IMR-90 (cell line): ENCODE measurements around the gene TGM2. TPM values are rescaled to one million over a fixed set of nuclear protein-coding genes. Genes with fewer than 3 reads are reported as not detected.
A peak's percentile ranks its signal among the peaks of the same experiment; 100 is the strongest.

ENCODE experiments used
- ATAC-seq: fragments of 200-7000 bp; cut with Tn5 transposase; 2 replicates; pipeline ENCODE4 v1.9.1; 2020; ENCODE audit warnings: low read depth, mild to moderate bottlenecking, moderate library complexity
- BruUV-seq: library from RNA; stranded (reverse); fragments of 400-500 nt; replicated peaks from 2 replicates; lab custom pipeline; 2021; lab: Mats Ljungman, UMichigan
- CTCF ChIA-PET: fragments of 300-600 bp; formaldehyde crosslinking; extraction: SDS; loops from one replicate; lab custom pipeline; 2021; ENCODE audit warnings: antibody characterized with exemption; lab: Yijun Ruan, JAX
- POLR2A ChIA-PET: fragments of 300-600 bp; sonication (Branson Sonifier 250); formaldehyde crosslinking; loops from one replicate; lab custom pipeline; 2022; ENCODE audit warnings: antibody characterized with exemption; ENCODE audit not compliant: unreplicated experiment; lab: Charles Lee
- DNase-seq: peaks from one replicate; pipeline ENCODE4 v3.0.0; 2013
- H2AFZ ChIP-seq: replicated peaks from 2 replicates; pipeline ENCODE3; 2013; ENCODE audit warnings: low read length, mild to moderate bottlenecking; ENCODE audit not compliant: poor library complexity
- H2AK5ac ChIP-seq: 2 replicates; pipeline ENCODE4 v1.6.1; 2013; ENCODE audit warnings: low read depth, low read length, inconsistent platforms
- H2AK9ac ChIP-seq: replicated peaks from 2 replicates; pipeline ENCODE3; 2013; ENCODE audit warnings: mild to moderate bottlenecking, low read depth, low read length, moderate library complexity; ENCODE audit not compliant: poor library complexity
- H2BK120ac ChIP-seq: 2 replicates; pipeline ENCODE4 v1.6.1; 2013; ENCODE audit warnings: low read depth, low read length, inconsistent platforms
- H2BK15ac ChIP-seq: 3 replicates; pipeline ENCODE4 v1.6.1; 2013; ENCODE audit warnings: low read depth, low read length, inconsistent platforms
- H2BK20ac ChIP-seq: 2 replicates; pipeline ENCODE4 v1.6.1; 2013; ENCODE audit warnings: low read depth, mild to moderate bottlenecking, inconsistent platforms, low read length, moderate library complexity
- H2BK5ac ChIP-seq: 2 replicates; pipeline ENCODE4 v1.6.1; 2013; ENCODE audit warnings: mild to moderate bottlenecking, low read depth, low read length, inconsistent platforms; ENCODE audit not compliant: poor library complexity, severe bottlenecking
- H3K14ac ChIP-seq: replicated peaks from 2 replicates; pipeline ENCODE4 v1.6.1; 2013; ENCODE audit warnings: low read depth, low read length, inconsistent platforms
- H3K18ac ChIP-seq: 2 replicates; pipeline ENCODE4 v1.6.1; 2013; ENCODE audit warnings: low read depth, low read length, control low read depth
- H3K23ac ChIP-seq: 2 replicates; pipeline ENCODE4 v1.6.1; 2013; ENCODE audit warnings: low read depth, low read length, inconsistent platforms
- H3K27ac ChIP-seq: 2 replicates; pipeline ENCODE4 v1.5.1; 2013; ENCODE audit warnings: mild to moderate bottlenecking, control low read depth, low read length; ENCODE audit not compliant: insufficient read depth
- H3K27me3 ChIP-seq: 2 replicates; pipeline ENCODE4 v1.6.1; 2013; ENCODE audit warnings: low read length; ENCODE audit not compliant: control insufficient read depth, insufficient read depth
- H3K36me3 ChIP-seq: 2 replicates; pipeline ENCODE4 v1.6.1; 2013; ENCODE audit warnings: low read length, mixed read lengths; ENCODE audit not compliant: control insufficient read depth, insufficient read depth
- H3K4ac ChIP-seq: 2 replicates; pipeline ENCODE4 v1.6.1; 2013; ENCODE audit warnings: low read depth, low read length, inconsistent platforms
- H3K4me1 ChIP-seq: 2 replicates; pipeline ENCODE4 v1.6.1; 2013; ENCODE audit warnings: low read length, mixed read lengths; ENCODE audit not compliant: control insufficient read depth, insufficient read depth
- H3K4me2 ChIP-seq: 2 replicates; pipeline ENCODE4 v1.6.1; 2013; ENCODE audit warnings: low read depth, mild to moderate bottlenecking, control low read depth, low read length, moderate library complexity
- H3K4me3 ChIP-seq: 2 replicates; pipeline ENCODE4 v1.5.1; 2013; ENCODE audit warnings: low read depth, mild to moderate bottlenecking, control low read depth, low read length, moderate library complexity; ENCODE audit not compliant: insufficient read depth
- H3K56ac ChIP-seq: 2 replicates; pipeline ENCODE4 v1.6.1; 2013; ENCODE audit warnings: low read length, inconsistent platforms; ENCODE audit not compliant: insufficient read depth; ENCODE audit errors: extremely low read depth
- H3K79me1 ChIP-seq, 2 experiments: 2 replicates each; pipeline ENCODE4 v1.6.1; 2013; ENCODE audit warnings: low read length in 2 of 2, inconsistent platforms in 1 of 2, low read depth in 1 of 2
- H3K9ac ChIP-seq: 2 replicates; pipeline ENCODE4 v1.6.1; 2013; ENCODE audit warnings: low read depth, low read length, control low read depth
- H3K9me1 ChIP-seq: 2 replicates; pipeline ENCODE4 v1.6.1; 2013; ENCODE audit warnings: low read length, inconsistent platforms; ENCODE audit not compliant: insufficient read depth
- H3K9me3 ChIP-seq: 2 replicates; pipeline ENCODE4 v1.6.1; 2013; ENCODE audit warnings: low read length; ENCODE audit not compliant: control insufficient read depth, insufficient read depth
- H4K20me1 ChIP-seq: 2 replicates; pipeline ENCODE4 v1.6.1; 2013; ENCODE audit warnings: low read length, inconsistent platforms; ENCODE audit not compliant: insufficient read depth
- H4K5ac ChIP-seq: 2 replicates; pipeline ENCODE4 v1.6.1; 2013; ENCODE audit warnings: mild to moderate bottlenecking, low read depth, low read length, control low read depth
- H4K8ac ChIP-seq, 2 experiments: 2 replicates each; pipeline ENCODE4 v1.6.1; 2013; ENCODE audit warnings: low read depth in 2 of 2, low read length in 2 of 2, control low read depth in 1 of 2, inconsistent platforms in 1 of 2
- H4K91ac ChIP-seq: 2 replicates; pipeline ENCODE4 v1.6.1; 2013; ENCODE audit warnings: low read depth, low read length, inconsistent platforms; ENCODE audit not compliant: insufficient read depth
- BHLHE40 ChIP-seq: fragments of 150-350 bp; IDR thresholded peaks from 2 replicates; pipeline ENCODE4 v1.6.1; 2016; ENCODE audit warnings: mild to moderate bottlenecking, low read depth, low read length
- MXI1 ChIP-seq: IDR thresholded peaks from 2 replicates; pipeline ENCODE4 v1.6.1; 2012; ENCODE audit warnings: low read depth, mild to moderate bottlenecking, low read length, moderate library complexity, borderline replicate concordance
- POLR2A ChIP-seq: IDR thresholded peaks from 2 replicates; pipeline ENCODE4 v1.6.1; 2012; ENCODE audit warnings: mild to moderate bottlenecking, low read depth, low read length
- RCOR1 ChIP-seq: IDR thresholded peaks from 2 replicates; pipeline ENCODE4 v1.6.1; 2012; ENCODE audit warnings: mild to moderate bottlenecking, low read length, improper control_type of control experiment; ENCODE audit not compliant: insufficient replicate concordance
- RFX5 ChIP-seq: IDR thresholded peaks from 2 replicates; pipeline ENCODE4 v1.8.0; 2012; ENCODE audit warnings: low read depth, mild to moderate bottlenecking, low read length, moderate library complexity
- SMC3 ChIP-seq: fragments of 150-350 bp; IDR thresholded peaks from 2 replicates; pipeline ENCODE4 v1.6.1; 2016; ENCODE audit warnings: low read depth, mild to moderate bottlenecking, antibody characterized with exemption, low read length, moderate library complexity
- WGBS, 2 experiments: methylation state at CpG; one replicate each; pipeline versions ENCODE4 v1.1.5 to v1.1.7; 2013; ENCODE audit warnings: missing lambda C conversion rate in 2 of 2; ENCODE audit not compliant: insufficient read length in 1 of 2; ENCODE audit errors: extremely low coverage in 2 of 2; 5-methylcytosine and 5-hydroxymethylcytosine counted together
- dilution Hi-C: fragments of 300-500 bp; cut with HindIII; formaldehyde crosslinking; loops from one replicate; pipeline ENCODE4 v1.14.3; 2018; ENCODE audit warnings: low sequenced_read_pairs; ENCODE audit not compliant: unreplicated experiment
- in situ Hi-C: fragments of 300-500 bp; cut with MboI; formaldehyde crosslinking; loops from 3 replicates; pipeline ENCODE4 v1.14.3; 2019; ENCODE audit warnings: low sequenced_read_pairs, inconsistent platforms, mixed read lengths
- intact Hi-C: fragments of 100-400 bp; cut with micrococcal nuclease; formaldehyde crosslinking; loops from 2 replicates; pipeline ENCODE4 v1.10.0; 2022
- polyA plus RNA-seq, 3 experiments: library from polyadenylated mRNA; depleted of rRNA; stranded (reverse); fragments of >200 nt; gene quantifications; 2 replicates each; pipeline ENCODE4 v1.2.3, GENCODE V29; 2012; ENCODE audit warnings: low replicate concordance in 1 of 3
- total RNA-seq: library from RNA; depleted of rRNA; stranded (reverse); fragments of >200 nt; gene quantifications from 2 replicates; pipeline ENCODE4 v1.2.3, GENCODE V29; 2012
- TF ChIP-seq, protein P1 (sequence below): fragments of 150-350 bp; IDR thresholded peaks from 2 replicates; pipeline ENCODE4 v1.6.1; 2016; ENCODE audit warnings: low read depth, mild to moderate bottlenecking, low read length, moderate library complexity, borderline replicate concordance
- TF ChIP-seq, protein P2 (sequence below): fragments of 150-350 bp; IDR thresholded peaks from 2 replicates; pipeline ENCODE4 v1.6.1; 2017; ENCODE audit warnings: mild to moderate bottlenecking, antibody characterized with exemption, low read length, low read depth
- TF ChIP-seq, protein P3 (sequence below): conservative IDR thresholded peaks from 2 replicates; pipeline ENCODE4 v1.5.1; 2012; ENCODE audit warnings: mild to moderate bottlenecking, low read depth, low read length, improper control_type of control experiment

TGM2 gene
- total and polyA plus RNA-seq, 2 of the 4 experiments (the other 2 are of a cell fraction) = 239 to 268 TPM

GRCh38 chr20:38202982-38203293 lies 37.9 kb upstream of the TGM2 start:
- in situ Hi-C loops = no loop called here
- WGBS, 2 experiments = no CpG with 5 or more reads among the region's 8 CpGs

More at GRCh38 chr20:38202982-38203293, 37.9 kb upstream of the TGM2 start:
- H3K14ac ChIP-seq = no peak overlapping the region
- peak overlapping the region; percentile 23; the same call in 1 of the 2 replicates for H4K91ac ChIP-seq
- H2BK15ac ChIP-seq = 0 out of 3 replicates have a peak overlapping the region, but pooled peaks have one; percentile 20
- H3K9me1 ChIP-seq = peaks cover 28% of the 10 kb centered on the region
- H2AK5ac ChIP-seq = peak overlapping the region; percentile 43; the same call in 1 of the 2 replicates
- peak overlapping the region; percentile 60; the same call in 1 of the 2 replicates for H2BK120ac ChIP-seq
- dilution Hi-C loops = no loop called here
- H3K27ac ChIP-seq = no peak overlapping the region
- no peak for ATAC-seq
- intact Hi-C loops = no loop called here
- no peak overlapping the region for H3K23ac ChIP-seq
- TF ChIP-seq, protein P1, sequence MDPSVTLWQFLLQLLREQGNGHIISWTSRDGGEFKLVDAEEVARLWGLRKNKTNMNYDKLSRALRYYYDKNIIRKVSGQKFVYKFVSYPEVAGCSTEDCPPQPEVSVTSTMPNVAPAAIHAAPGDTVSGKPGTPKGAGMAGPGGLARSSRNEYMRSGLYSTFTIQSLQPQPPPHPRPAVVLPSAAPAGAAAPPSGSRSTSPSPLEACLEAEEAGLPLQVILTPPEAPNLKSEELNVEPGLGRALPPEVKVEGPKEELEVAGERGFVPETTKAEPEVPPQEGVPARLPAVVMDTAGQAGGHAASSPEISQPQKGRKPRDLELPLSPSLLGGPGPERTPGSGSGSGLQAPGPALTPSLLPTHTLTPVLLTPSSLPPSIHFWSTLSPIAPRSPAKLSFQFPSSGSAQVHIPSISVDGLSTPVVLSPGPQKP = no peak
- TF ChIP-seq MXI1 = no peak
- TF ChIP-seq RCOR1 = no peak
- TF ChIP-seq POLR2A = no peak
- no peak for TF ChIP-seq RFX5
- TF ChIP-seq BHLHE40 = no peak
- TF ChIP-seq, protein P2, sequence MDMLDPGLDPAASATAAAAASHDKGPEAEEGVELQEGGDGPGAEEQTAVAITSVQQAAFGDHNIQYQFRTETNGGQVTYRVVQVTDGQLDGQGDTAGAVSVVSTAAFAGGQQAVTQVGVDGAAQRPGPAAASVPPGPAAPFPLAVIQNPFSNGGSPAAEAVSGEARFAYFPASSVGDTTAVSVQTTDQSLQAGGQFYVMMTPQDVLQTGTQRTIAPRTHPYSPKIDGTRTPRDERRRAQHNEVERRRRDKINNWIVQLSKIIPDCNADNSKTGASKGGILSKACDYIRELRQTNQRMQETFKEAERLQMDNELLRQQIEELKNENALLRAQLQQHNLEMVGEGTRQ = no peak
- TF ChIP-seq, protein P3, sequence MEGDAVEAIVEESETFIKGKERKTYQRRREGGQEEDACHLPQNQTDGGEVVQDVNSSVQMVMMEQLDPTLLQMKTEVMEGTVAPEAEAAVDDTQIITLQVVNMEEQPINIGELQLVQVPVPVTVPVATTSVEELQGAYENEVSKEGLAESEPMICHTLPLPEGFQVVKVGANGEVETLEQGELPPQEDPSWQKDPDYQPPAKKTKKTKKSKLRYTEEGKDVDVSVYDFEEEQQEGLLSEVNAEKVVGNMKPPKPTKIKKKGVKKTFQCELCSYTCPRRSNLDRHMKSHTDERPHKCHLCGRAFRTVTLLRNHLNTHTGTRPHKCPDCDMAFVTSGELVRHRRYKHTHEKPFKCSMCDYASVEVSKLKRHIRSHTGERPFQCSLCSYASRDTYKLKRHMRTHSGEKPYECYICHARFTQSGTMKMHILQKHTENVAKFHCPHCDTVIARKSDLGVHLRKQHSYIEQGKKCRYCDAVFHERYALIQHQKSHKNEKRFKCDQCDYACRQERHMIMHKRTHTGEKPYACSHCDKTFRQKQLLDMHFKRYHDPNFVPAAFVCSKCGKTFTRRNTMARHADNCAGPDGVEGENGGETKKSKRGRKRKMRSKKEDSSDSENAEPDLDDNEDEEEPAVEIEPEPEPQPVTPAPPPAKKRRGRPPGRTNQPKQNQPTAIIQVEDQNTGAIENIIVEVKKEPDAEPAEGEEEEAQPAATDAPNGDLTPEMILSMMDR = no peak
- no peak for TF ChIP-seq SMC3
- no peak overlapping the region for H3K9ac ChIP-seq
- no peak overlapping the region; the same call in 1 of the 2 replicates for H3K18ac ChIP-seq
- no peak overlapping the region for H3K56ac ChIP-seq
- H2BK5ac ChIP-seq = no peak overlapping the region
- no peak overlapping the region for H3K4me3 ChIP-seq
- no peak for DNase-seq
- H3K4ac ChIP-seq = peak overlapping the region; percentile 6; the same call in 1 of the 2 replicates
- no peaks in the 10 kb centered on the region for H4K20me1 ChIP-seq
- BruUV-seq = no TSS peak
- ChIA-PET POLR2A (no interaction called here), CTCF (no interaction called here)
- H2BK20ac ChIP-seq = peak overlapping the region; percentile 30; the same call in 1 of the 2 replicates
- H3K27me3 ChIP-seq = no peaks in the 10 kb centered on the region
- H3K36me3 ChIP-seq = no peaks in the 10 kb centered on the region
- H2AK9ac ChIP-seq = no peak overlapping the region
- H3K79me1 ChIP-seq = no peaks in the 10 kb centered on the region
- H3K4me2 ChIP-seq = no peak overlapping the region
- no peak overlapping the region for H4K8ac ChIP-seq
- H4K5ac ChIP-seq = peak overlapping the region; percentile 32; the same call in 1 of the 2 replicates
- H2AFZ ChIP-seq = no peak overlapping the region
- H3K9me3 ChIP-seq = no peaks in the 10 kb centered on the region
- peaks cover 25% of the 10 kb centered on the region for H3K4me1 ChIP-seq
